ENCODE results near the gene WFDC2.

Gene WFDC2

DNA sequence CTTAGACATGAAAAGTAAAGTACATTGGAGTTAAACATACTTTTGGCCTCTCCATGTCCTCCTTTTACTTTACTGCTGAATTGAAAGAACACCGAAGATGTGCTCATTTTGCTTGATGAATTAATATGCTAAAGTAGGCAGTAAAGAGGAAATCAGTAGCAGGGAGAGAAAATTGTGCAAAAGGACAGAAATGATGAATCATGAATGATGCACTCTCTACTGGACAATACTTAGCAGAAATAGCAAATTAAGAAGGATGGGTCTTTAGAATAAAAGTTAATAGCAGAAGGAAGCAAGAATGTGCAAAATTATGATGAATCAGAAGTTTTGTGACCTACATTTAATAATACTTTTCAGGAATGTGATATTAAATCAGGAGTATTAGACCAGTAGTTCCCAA lies 54.3 kb downstream of the WFDC2 start:
- no peaks in the 10 kb centered on the region for H3K27me3 ChIP-seq (replicated peaks; ENCODE audit: insufficient read depth, low read length)
- no peaks in the 10 kb centered on the region for H3K9me2 ChIP-seq (replicated peaks; ENCODE audit: insufficient read depth, low read length)
- no peak overlapping the region for H3K4me2 ChIP-seq (ENCODE audit: low read depth, low read length)
- H3K79me2 ChIP-seq (ENCODE audit: low read length): no peaks in the 10 kb centered on the region
- no peaks in the 10 kb centered on the region for H3K36me3 ChIP-seq (replicated peaks; ENCODE audit: insufficient read depth, low read length)
- no peaks in the 10 kb centered on the region for H4K20me1 ChIP-seq (ENCODE audit: insufficient read depth, low read length)
- no peak overlapping the region for H3K4me3 ChIP-seq (ENCODE audit: low read length)
- DNase-seq: no peak
- no peak overlapping the region for H3K9ac ChIP-seq (ENCODE audit: low read length)
- no peaks in the 10 kb centered on the region for H3K4me1 ChIP-seq (ENCODE audit: low read length)
- H3K27ac ChIP-seq (ENCODE audit: low read length): no peak overlapping the region
- H3K9me3 ChIP-seq (replicated peaks; ENCODE audit: insufficient read depth, low read length): no peaks in the 10 kb centered on the region
- no peaks in the 10 kb centered on the region for H3F3A ChIP-seq (ENCODE audit: insufficient read depth, low read length)
- TF ChIP-seq, protein P1, sequence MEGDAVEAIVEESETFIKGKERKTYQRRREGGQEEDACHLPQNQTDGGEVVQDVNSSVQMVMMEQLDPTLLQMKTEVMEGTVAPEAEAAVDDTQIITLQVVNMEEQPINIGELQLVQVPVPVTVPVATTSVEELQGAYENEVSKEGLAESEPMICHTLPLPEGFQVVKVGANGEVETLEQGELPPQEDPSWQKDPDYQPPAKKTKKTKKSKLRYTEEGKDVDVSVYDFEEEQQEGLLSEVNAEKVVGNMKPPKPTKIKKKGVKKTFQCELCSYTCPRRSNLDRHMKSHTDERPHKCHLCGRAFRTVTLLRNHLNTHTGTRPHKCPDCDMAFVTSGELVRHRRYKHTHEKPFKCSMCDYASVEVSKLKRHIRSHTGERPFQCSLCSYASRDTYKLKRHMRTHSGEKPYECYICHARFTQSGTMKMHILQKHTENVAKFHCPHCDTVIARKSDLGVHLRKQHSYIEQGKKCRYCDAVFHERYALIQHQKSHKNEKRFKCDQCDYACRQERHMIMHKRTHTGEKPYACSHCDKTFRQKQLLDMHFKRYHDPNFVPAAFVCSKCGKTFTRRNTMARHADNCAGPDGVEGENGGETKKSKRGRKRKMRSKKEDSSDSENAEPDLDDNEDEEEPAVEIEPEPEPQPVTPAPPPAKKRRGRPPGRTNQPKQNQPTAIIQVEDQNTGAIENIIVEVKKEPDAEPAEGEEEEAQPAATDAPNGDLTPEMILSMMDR (IDR thresholded peaks at IDR 0.05; ENCODE audit: low read length): no peak
- TF ChIP-seq EZH2phosphoT487 (IDR thresholded peaks at IDR 0.05; ENCODE audit: low read length) (no peak), EZH2 (optimal IDR thresholded peaks at IDR 0.05; ENCODE audit: low read depth, low read length) (no peak)
- no peak overlapping the region for H2AFZ ChIP-seq (ENCODE audit: low read length)

DNA sequence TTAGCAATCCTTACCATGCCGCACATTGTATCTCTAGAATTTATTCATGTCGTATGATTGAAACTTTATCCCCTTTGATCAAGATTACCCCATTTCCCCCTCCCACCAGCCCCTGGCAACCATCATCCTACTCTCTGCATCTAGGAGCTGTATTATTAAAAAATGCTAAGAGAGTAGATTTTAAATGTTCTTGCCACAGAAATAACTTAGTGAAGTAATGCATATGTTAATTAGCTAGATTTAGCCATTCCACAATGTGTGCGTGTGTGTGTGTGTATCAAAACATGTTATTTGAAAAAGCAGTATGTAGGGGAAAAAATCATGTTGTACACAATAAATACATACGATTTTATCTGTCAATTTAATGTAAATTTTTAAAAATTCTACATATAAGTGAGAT lies 57.7 kb downstream of the WFDC2 start:
- H3K9me2 ChIP-seq (replicated peaks; ENCODE audit: insufficient read depth, low read length): no peaks in the 10 kb centered on the region
- no peak overlapping the region for H3K4me3 ChIP-seq (ENCODE audit: low read length)
- H4K20me1 ChIP-seq (ENCODE audit: insufficient read depth, low read length): no peaks in the 10 kb centered on the region
- DNase-seq: no peak
- no peak overlapping the region for H2AFZ ChIP-seq (ENCODE audit: low read length)
- no peak overlapping the region for H3K4me2 ChIP-seq (ENCODE audit: low read depth, low read length)
- no peaks in the 10 kb centered on the region for H3K36me3 ChIP-seq (replicated peaks; ENCODE audit: insufficient read depth, low read length)
- no peak overlapping the region for H3K9ac ChIP-seq (ENCODE audit: low read length)
- no peaks in the 10 kb centered on the region for H3F3A ChIP-seq (ENCODE audit: insufficient read depth, low read length)
- no peaks in the 10 kb centered on the region for H3K9me3 ChIP-seq (replicated peaks; ENCODE audit: insufficient read depth, low read length)
- no peaks in the 10 kb centered on the region for H3K79me2 ChIP-seq (ENCODE audit: low read length)
- no peak overlapping the region for H3K27ac ChIP-seq (ENCODE audit: low read length)
- H3K4me1 ChIP-seq (ENCODE audit: low read length): no peaks in the 10 kb centered on the region
- no peak for TF ChIP-seq EZH2 (optimal IDR thresholded peaks at IDR 0.05; ENCODE audit: low read depth, low read length)
- TF ChIP-seq EZH2phosphoT487 (IDR thresholded peaks at IDR 0.05; ENCODE audit: low read length): no peak
- TF ChIP-seq, protein P1 (IDR thresholded peaks at IDR 0.05; ENCODE audit: low read length): no peak
- H3K27me3 ChIP-seq (replicated peaks; ENCODE audit: insufficient read depth, low read length): no peaks in the 10 kb centered on the region

All from MM.1S (cell line).